OCI-LY1 (cell line): ENCODE measurements around the gene TENM4.

ENCODE experiments used
- CTCF ChIP-seq: fragments of 200-600 bp; sonication (generic), shearing (Covaris generic); IDR thresholded peaks from 2 replicates; pipeline ENCODE4 v1.5.1; 2017; ENCODE audit warnings: mild to moderate bottlenecking, antibody characterized with exemption, low read length, moderate library complexity, mixed read lengths
- EZH2 ChIP-seq: fragments of 200-600 bp; sonication (generic), shearing (Covaris generic); IDR thresholded peaks from 2 replicates; pipeline ENCODE4 v1.8.0; 2017; ENCODE audit warnings: borderline replicate concordance, mixed run types, mild to moderate bottlenecking, antibody characterized with exemption, low read length, moderate library complexity, mixed read lengths

- TF ChIP-seq CTCF (no peak), EZH2 (no peak)
These were observed 196.0 kb downstream of the TENM4 start for GRCh38 chr11:79244798-79245197.
